ENCODE data around the gene TUBGCP5.
A peak's percentile ranks its signal among the peaks of the same experiment; 100 is the strongest.
"Not testable (repeated sequence)": the region's sequence is repeated elsewhere in the genome, so short reads cannot be mapped to it uniquely, and the experiment has no call there.

The TUBGCP5 gene

DNA sequence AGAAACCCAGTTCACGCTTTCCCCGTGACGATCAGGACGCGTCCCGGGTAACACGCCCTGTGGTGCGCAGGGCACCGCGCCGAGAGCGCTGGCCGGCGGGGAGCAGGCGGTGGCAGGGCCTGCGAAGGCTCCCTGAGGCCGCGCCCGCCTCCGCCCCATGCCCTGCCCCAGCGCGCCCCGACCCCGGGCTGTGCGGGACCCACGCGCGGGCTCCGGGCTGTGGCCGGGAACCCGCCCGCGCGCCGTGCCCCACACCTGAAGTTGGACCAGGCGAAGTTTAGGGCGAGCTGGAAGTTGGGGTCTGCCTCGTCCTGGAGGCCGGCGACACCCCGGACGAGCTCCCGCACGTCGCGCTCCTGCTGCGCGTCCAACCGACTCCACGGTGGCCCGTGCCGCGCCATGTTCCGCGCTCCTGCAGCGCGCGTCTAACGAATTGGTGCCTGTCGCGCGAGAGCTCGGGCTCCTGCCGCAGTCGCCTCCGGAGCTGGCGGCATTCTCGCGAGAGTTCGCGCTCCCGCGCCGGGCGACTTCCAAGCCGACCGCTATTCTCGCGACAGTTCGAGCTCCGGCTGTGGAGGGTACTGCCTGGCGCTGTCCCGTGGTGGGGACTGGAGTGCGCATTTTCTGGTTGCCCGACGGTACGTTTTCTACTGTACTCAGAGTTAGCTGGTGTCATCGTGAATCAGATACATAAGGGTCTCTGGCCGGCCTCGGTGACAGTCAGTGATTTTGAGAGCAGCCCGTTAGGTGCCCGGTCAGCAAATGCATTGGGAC lies at the start of gene TUBGCP5:
Gene TUBGCP5, minus strand, starts transcription at position 427 of the 774 bp plus-strand sequence. Its CDS starts 26 bp downstream, at position 401.
- peak; percentile 91 to 98 (median 98) for DNase-seq

DNA sequence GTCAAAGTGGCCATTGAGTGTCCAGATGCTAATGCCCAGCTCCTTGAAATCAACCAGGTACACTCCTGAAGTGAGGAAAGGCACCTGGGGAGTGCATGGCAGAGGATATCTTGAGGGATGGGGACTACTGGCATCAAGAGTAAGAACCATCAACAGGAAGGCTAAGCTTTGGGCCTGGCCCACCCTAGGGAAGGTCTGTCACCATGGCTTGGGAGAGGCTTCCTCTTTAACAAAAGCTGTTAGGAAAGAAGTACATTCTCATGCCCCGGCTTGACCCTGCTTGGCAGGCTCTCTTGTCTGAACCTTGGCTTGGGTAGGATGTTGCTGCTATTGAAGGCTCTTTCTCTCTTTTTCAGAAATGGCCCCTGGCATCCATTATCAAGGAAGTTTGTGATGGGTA lies 43.7 kb upstream of the TUBGCP5 start:
- no peak for DNase-seq

DNA sequence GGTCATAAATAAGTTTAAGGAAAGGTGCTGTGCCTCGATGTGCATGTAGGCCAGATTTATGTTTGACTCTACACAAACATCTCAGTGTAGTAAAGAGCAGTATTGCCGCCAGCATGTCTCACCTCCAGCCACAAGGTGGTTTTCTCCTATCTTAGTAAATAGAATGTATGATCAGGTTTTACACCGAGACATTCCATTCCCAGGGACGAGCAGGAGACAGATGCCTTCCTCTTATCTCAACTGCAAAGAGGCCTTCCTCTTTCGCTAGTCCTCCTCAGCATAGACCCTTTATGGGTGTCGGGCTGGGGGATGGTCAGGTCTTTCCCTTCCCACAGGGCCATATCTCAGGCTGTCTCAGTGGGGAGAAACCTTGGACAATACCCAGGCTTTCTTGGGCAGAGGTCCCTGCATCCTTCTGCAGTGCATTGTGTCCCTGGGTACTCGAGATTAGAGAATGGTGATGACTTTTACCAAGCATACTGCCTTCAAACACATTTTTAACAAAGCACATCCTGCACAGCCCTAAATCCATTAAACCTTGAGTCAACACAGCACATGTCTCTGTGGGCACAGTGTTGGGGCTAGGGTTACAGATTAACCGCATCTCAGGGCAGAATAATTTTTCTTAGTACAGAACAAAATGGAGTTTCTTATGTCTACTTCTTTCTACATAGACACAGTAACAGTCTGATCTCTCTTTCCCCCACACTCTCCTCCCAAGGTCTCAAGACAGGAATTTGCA lies 42.8 kb upstream of the TUBGCP5 start:
- DNase-seq, result not testable (repeated sequence)

DNA sequence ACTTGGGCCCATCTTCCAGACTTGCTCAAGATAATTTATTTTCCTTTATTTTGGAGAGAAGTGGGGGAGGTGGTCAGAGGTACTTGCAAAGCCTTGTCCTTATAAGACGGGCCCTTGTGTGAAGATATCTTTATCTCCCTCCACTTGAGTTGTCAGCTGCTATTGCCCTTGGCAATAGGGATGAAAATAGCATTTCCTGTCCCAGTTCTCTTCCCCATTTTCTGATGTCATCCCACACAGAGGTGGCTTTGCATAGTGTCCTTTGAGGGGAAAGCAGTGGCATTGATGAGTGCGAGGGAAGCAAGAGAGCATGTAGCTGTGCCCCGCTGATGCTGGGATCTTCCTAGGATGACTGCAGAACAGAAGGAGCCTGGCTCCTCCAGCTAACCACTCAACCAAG lies 41.9 kb upstream of the TUBGCP5 start:
- DNase-seq, result no peak

DNA sequence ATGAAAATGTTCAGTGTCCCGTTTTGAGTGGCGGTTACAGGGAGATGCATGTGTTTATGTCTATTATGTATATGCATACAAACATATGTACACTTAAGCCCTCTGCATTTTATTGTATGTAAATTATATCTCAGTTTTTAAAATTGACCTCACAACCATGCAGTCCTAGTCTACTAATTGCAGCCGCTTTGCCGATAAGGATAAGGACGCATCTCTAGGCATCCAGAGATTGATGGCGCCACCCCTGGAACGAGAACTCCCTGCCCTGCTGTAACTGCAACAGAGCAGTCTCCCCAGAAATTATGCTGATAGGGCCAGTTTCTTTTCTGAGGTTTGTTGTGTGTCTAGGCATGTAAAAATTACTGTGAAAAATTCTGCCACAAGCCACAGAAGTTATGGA lies 40.4 kb upstream of the TUBGCP5 start:
- no peak for DNase-seq

DNA sequence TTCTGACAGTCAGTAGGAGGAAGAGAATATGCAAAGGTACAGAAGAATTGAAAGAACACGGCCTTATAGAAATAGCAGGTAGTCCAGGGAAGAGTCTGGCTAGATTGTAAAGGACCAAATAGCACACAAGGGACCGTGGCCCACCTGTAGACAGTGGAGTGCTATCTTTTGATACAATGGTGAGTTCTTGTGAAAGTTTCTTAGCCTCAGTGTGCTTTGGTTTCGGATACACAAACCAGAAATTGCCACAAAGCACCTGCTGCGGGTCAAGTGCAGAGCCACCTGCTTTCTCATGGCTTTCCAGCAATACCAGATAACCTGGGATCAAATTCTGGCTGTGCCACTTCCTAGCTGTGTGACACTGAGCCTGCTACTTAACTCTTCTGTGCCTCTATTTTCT lies 36.6 kb upstream of the TUBGCP5 start:
- DNase-seq, result no peak

DNA sequence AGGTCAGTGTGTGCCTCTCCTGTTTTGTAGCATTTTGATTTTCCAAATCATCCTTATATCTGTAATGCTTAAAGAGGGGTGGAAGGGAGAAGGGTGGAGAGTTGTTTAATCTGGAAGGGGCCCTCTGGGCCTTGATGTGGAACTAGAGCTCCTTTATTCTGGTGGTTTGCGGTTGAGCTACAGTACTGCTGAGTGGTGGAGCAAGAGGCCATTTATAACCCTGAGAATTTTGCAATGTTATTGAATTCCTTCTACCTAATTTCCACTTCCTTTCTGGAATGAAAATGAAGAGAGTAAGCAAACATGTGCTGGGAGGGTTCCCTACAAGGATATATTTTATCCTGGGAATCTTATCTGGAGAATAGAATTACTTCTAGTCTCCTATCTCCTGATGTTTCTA lies 35.3 kb upstream of the TUBGCP5 start:
- peak in 1 of 3 experiments; percentile 22 for DNase-seq

DNA sequence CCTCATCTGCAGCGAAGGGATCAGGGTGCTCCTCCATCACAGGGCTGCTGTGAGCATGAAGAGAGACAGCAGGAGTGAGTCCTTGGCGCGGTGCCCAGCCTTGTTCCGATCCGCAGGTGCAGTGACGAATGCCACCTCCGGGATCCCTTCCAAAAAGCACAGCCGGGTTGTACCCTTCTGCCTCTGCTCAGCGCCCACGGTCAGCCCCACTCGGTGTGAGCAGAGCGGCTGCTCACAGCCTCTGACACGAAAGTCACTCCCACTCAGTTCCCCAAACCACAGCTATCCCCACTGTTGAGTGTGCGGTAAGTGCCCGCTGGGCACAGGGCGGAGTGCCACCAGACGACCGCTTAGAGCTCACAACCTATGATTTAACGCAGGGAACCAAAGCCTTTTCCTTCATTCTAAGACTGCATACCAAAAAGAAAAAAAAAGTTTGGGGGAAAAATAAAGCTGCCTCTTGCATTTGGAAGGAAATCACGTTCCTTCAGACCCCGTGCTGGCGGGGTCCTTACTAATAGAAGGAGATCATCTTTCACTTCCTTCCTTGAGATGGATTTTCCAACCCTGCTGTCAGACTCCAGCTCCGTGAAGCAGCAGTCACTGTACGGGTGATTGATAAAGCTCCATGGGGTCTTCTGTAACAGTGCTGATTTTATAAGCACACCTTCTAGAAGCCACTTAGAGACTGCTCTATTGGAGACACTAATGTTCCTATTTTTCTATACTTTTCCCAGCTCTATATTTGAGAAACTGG lies 34.7 kb upstream of the TUBGCP5 start:
- DNase-seq, result peak; percentile 47 to 88 (median 79)

DNA sequence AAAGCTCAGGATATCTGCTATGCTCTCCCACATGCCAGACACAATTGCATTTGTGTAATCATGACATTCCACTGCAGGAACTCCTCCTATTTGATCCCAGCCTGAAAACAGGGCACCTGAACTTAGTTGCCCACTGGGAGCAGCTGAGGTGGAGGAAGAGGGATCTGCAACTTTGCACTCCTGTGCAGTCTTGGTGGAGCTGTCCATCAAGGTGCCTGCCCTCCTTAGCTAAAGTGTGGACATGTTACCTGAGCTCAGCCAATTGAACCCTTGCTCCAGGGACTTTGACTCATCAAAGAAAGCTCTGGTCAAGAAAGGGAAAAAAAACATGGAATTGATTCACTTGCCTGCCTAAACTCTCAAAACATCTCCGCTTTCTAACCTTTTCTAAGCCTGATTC lies 33.3 kb upstream of the TUBGCP5 start:
- no peak for DNase-seq

DNA sequence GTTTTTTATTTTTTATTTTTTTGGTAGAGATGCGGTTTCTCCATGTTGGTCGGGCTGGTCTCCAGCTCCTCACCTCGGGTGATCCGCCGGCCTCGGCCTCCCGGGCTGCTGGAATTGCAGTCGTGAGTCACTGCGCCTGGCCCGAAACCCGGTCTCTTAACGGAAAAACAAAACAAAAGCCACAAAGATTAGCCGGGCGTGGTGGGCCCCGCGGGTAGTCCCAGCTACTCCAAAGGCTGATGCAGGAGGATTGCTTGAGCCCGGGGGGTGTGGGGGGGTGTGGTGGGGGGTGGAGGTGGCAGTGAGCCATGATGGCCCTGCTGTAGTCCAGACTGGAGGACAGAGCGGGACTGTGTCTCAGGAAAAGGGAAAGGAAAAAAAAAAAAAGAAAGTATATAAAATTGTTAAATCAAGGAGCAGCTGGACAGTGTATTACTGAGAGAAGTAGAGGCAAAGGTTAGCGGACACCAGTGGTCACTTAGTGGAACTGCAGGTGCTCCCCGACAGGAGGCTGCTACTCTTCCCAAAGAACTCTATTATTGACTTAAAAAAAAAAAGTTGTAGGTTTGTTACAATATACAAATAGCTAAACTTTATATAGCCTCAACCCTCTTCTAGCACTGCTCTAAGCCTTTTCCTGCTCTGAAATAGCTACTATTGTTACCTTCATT lies 30.3 kb upstream of the TUBGCP5 start:
- no peak for DNase-seq

DNA sequence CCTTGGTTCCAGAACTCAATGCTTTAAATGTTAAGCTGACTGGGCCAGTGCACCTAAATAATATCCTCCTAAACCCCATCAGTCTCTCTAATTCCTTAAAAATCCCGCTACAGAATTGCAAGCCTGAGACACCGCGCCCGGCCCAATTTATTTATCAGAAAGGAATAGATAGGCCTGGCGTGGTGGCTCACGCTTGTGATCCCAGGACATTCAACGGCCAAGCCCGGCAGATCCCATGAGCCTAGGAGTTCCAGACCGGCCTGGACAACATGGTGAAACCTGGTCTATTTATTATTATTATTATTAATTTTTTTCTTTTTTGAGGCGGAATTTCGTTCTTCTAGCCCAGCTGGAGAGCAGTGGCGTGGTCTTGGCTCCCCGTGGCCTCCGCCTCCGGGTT lies 28.0 kb upstream of the TUBGCP5 start:
- DNase-seq, result no peak

DNA sequence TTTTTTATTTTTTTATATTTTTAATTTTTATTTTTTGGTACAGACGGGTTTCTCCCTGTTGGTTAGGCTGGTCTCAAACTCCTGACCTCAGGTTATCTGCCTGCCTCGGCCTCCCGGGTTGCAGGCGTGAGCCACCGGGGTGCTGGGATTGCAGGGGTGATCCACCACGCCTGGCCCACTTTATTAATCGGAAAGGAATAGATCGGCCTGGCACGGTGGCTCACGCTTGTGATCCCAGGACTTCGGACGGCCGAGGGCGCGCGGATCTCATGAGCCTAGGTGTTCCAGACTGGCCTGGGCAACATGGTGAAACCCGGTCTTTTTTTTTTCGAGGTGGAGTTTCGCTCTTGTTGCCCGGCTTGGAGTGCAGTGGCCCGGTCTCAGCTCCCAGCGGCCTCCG lies 26.5 kb upstream of the TUBGCP5 start:
- no peak for DNase-seq

DNA sequence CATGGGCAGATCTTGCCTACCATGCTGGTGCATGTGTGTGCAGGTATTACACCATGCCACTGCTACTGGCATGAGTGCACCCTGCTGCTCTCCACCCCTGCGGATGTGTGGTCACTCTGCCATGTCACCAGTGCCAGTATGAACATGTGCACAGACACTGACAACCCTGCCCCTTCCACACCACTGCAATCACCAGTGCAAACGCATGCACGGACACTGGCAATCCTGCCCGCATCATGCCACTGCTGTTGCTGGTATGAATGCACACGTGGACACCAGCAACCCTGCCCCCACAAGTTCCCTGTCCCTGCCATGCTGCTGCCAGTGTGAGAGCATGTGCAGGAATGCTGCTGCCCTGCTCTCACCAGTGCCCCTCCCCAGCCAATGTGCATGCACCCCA lies 24.8 kb upstream of the TUBGCP5 start:
- no peak for DNase-seq

DNA sequence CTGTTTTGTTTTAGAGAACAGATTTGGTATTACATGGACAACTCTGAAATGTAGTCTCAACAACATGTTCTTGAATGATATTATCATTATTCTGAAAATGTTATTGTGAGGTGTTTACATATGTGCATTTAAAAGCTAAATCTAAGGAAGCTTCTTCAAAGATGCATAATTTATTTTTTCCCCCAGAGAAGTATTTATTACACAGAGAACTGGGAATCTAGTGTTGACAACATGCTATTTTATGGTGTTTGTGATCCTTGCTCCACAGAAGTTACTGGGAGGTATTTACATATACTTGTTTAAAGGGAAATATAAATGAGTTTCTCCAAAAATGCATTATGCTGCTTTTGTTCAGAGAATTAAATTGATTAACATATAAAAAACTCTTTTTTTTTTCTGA lies 18.3 kb upstream of the TUBGCP5 start:
- DNase-seq, result no peak

DNA sequence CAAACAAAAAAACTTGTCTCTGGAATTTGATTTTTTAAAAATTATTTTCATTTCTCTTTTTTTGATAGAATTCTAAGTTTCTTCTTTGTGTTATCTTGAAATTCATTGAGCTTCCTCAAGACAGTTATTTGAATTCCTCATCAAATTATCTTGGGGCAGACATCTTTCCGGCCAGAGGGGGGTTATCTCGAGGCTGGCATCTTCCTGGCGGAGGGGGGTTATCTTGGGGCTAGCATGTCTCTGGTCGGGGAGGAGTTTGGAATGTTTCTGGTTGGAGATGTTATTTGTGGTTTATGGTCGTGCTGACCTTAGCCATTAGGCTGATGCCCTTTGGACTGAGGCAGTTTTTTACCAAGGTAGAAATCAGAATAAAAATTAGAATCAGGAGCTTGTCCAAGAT lies 15.9 kb upstream of the TUBGCP5 start:
- DNase-seq, result no peak

DNA sequence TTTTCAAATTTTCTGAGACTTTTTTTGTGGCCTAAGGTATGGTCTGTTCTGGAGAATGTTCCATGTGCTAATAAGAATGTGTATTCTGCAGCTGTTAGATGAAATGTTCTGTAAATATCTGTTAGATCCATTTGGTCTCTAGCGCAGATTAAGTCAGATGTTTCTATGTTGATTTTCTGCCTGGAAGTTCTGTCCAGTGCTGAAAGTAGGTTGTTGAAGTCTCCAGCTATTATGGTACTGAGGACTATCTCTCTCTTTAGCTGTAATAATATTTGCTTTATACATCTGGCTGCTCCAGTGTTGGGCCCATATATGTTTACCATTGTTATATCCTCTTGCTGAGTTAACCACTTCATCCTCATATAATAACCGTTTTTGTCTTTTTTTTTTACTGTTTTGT lies 13.2 kb upstream of the TUBGCP5 start:
- DNase-seq, result no peak

DNA sequence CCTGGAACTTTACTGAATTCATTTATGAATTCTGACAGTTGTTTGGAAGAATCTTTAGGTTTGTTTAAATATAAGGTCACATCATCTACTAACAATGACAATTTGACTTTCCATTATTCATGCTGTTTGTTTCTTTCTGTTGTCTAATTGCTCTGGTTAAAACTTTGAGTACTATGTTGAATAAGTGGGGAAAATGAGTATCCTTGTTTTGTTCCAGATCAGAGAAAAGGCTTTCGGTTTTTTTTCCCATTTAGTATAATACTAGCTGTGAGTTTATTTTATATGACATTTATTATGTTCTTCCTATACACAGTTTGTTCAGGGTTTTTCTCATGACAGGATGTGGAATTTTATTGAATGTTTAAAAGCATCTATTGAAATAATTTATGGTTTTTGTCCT lies 11.3 kb upstream of the TUBGCP5 start:
- DNase-seq, result no peak

DNA sequence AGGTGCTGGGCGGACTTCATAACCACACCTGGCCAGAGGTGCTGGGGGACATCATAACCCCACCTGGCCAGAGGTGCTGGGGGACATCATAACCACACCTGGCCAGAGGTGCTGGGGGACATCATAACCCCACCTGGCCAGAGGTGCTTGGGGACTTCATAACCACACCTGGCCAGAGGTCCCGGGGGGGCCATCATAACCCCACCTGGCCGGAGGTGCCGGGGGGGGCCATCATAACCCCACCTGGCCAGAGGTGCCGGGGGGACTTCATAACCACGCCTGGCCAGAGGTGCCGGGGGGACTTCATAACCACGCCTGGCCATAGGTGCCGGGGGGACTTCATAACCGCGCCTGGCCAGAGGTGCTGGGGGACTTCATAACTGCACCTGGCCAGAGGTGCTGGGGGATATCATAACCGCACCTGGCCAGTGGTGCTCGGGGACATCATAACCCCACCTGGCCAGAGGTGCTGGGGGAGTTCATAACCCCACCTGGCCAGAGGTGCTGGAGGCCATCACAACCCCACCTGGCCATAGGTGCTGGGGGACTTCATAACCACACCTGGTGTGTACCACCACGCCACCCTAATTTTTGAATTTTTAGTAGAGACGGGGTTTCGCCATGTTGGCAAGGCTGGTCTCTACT lies 10.7 kb upstream of the TUBGCP5 start:
- no peak for DNase-seq

DNA sequence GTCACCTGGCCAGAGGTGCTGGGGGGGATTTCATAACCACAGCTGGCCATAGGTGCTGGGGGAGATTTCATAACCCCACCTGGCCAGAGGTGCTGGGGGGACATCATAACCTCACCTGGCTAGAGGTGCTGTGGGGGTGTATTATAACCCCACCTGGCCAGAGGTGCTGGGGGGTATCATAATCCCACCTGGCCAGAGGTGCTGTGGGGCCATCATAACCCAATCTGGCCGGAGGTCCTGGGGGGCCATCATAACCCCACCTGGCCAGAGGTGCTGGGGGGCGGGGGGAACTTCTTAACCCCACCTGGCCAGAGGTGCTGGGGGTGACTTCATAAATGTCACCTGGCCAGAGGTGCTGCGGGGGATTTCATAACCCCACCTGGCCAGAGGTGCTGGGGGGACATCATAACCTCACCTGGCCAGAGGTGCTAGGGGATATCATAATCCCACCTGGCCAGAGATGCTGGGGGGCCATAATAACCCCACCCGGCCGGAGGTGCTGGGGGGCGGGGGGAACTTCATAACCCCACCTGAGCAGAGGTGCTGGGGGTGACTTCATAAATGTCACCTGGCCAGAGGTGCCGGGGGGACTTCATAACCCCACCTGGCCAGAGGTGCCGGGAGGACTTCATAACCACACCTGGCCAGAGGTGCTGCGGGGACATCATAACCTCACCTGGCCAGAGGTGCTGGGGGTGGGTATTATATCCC lies 9.4 kb upstream of the TUBGCP5 start:
- DNase-seq, result not testable (repeated sequence)

DNA sequence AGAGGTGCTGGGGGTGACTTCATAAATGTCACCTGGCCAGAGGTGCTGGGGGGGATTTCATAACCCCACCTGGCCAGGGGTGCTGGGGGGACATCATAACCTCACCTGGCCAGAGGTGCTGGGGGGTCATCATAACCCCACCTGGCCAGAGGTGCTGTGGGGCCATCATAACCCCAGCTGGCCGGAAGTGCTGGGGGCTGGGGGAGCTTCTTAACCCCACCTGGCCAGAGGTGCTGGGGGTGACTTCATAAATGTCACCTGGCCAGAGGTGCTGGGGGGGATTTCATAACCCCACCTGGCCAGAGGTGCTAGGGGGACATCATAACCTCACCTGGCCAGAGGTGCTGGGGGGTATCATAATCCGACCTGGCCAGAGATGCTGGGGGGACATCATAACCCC lies 4.6 kb upstream of the TUBGCP5 start:
- not testable (repeated sequence) for DNase-seq

DNA sequence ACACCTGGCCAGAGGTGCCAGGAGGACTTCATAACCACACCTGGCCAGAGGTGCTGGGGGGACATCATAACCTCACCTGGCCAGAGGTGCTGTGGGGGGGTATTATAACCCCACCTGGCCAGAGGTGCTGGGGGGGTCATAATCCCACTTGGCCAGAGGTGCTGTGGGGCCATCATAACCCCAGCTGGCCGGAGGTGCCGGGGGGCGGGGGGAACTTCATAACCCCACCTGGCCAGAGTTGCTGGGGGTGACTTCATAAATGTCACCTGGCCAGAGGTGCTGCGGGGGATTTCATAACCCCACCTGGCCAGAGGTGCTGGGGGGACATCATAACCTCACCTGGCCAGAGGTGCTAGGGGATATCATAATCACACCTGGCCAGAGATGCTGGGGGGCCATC lies 4.2 kb upstream of the TUBGCP5 start:
- not testable (repeated sequence) for DNase-seq

DNA sequence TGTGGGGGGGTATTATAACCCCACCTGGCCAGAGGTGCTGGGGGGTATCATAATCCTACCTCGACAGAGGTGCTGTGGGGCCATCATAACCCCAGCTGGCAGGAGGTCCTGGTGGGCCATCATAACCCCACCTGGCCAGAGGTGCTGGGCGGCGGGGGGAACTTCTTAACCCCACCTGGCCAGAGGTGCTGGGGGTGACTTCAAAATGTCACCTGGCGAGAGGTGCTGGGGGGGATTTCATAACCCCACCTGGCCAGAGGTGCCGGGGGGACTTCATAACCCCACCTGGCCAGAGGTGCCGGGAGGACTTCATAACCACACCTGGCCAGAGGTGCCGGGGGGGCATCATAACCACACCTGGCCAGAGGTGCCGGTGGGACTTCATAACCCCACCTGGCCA lies 2.4 kb upstream of the TUBGCP5 start:
- not testable (repeated sequence) for DNase-seq

Data from NCI-H1417 (cell line).